GM13977 (cell line): ENCODE measurements around the gene NSF.

Source experiments
- DNase-seq: peaks from one replicate; pipeline ENCODE4 v3.0.0; 2012; ENCODE audit warnings: low spot score
- in situ Hi-C: fragments of 300-500 bp; cut with MboI; formaldehyde crosslinking; loops from one replicate; pipeline ENCODE4 v1.12.0; 2022; ENCODE audit warnings: low sequenced_read_pairs, low pct_unique_long_range_greater_than_20kb, mixed read lengths, inconsistent platforms; ENCODE audit not compliant: unreplicated experiment
- TF ChIP-seq, protein P1 (sequence below): IDR thresholded peaks from 2 replicates; pipeline ENCODE4 v1.5.1; 2012; ENCODE audit warnings: mild to moderate bottlenecking, control low read depth; ENCODE audit not compliant: insufficient read depth; ENCODE audit errors: extremely low read depth, missing control alignments

The NSF gene

DNA sequence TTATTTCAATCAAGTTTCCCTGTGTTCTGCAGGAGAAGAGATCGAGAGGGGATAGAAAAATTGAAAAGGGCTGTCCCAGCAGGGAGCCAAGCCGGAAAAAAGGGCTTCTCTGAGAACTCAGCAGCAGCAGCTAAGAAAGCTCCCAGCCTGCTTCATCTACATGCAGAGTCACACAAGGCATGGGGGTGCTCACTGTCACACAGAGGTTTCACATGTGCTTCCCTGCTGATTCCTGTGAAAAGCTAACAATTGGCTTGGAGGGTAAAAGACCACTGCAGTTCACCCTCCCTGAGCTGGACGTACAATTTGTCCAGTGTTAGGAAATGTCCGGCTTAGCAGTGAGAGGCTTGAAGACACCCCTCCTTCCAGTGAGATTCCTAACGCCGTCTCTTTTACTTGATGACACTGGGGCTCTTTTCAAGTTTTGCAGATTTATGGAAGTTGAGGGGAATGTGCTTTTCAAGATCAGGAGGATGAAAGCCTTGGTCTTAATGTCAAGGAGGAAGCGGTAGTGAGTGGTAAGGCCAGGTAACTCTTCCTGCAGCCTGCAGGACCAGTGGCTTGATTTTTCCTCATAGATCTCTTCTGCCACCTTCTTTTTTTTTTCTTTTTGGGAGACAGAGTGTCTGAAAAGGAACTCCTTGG is 142.4 kb downstream of the NSF start:
- in situ Hi-C loops = no loop called here

DNA sequence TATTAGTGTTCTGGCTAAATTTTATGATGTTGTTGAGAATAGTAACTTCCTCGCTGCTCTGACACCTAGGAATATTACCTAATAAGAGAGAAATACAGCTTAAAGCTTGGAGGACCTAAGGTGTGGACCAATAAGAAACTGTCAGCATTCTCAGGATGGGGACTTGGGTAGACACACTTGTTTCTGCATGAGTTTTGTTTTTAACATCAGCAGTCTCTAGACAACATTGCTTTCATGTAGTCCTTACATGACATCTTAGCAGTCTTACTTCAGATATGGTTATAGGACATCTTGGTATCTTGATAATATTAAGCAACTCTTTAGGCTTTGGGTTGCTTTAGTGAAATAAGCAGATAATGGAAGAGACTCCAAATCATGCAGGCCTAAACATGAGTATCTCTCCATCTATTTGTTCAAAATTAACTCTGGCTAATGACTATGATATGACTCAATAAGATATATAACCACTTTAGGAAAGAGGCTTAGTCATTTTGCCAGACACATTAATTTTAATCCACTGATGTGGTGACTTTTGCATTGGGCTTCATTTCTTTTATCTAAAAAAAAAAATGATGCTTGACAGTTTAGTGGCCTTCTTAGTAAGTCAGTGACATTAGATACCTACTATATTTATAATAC is 143.5 kb downstream of the NSF start:
- DNase-seq = no peak
- TF ChIP-seq, protein P1, sequence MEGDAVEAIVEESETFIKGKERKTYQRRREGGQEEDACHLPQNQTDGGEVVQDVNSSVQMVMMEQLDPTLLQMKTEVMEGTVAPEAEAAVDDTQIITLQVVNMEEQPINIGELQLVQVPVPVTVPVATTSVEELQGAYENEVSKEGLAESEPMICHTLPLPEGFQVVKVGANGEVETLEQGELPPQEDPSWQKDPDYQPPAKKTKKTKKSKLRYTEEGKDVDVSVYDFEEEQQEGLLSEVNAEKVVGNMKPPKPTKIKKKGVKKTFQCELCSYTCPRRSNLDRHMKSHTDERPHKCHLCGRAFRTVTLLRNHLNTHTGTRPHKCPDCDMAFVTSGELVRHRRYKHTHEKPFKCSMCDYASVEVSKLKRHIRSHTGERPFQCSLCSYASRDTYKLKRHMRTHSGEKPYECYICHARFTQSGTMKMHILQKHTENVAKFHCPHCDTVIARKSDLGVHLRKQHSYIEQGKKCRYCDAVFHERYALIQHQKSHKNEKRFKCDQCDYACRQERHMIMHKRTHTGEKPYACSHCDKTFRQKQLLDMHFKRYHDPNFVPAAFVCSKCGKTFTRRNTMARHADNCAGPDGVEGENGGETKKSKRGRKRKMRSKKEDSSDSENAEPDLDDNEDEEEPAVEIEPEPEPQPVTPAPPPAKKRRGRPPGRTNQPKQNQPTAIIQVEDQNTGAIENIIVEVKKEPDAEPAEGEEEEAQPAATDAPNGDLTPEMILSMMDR = no peak
- in situ Hi-C loops = no loop called here

More for the DNA sequence above, 142.4 kb downstream of the NSF start:
- DNase-seq = no peak
- TF ChIP-seq, protein P1 = no peak

DNA sequence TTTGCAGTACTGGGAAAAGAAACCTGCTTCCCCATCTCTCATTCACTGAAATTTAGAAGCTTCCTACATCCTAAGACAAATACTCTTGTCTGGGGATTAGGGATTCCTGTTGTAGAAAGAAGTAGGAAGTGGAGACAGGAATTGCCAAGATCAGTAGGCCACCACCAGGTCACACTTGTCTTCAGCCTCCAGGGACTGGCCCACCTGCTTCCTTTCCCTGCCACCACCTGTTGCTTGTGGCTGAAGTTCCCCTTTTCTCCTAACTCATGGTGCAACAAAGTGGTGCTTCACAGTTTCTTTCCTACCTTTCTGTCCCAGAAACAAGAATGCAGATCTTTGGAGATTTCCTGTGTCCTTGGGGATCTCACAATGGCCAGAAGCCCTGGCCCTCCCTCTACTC is 145.6 kb downstream of the NSF start:
- in situ Hi-C loops = no loop called here
- DNase-seq = no peak

DNA sequence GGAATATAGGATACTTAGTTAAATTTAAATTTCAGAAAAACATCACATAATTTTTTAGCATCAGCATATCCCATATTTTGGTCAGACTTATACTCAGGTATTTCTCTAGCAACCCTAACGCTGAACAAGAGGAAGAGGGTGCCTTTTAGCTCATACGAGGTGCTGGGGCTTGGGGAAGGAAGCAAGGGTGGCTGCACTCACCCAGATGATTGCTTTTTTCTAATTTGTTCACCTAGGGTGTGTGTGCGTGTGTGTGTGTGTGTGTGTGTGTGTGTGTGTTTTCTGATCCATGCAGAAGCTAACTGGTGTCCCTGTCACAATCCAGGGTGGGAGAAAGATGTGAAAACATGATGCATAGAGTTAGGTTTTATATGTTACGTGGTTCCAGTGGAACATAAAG is 146.9 kb downstream of the NSF start:
- TF ChIP-seq, protein P1 = no peak
- in situ Hi-C loops = no loop called here

More for the DNA sequence above, 145.6 kb downstream of the NSF start:
- TF ChIP-seq, protein P1 = no peak

DNA sequence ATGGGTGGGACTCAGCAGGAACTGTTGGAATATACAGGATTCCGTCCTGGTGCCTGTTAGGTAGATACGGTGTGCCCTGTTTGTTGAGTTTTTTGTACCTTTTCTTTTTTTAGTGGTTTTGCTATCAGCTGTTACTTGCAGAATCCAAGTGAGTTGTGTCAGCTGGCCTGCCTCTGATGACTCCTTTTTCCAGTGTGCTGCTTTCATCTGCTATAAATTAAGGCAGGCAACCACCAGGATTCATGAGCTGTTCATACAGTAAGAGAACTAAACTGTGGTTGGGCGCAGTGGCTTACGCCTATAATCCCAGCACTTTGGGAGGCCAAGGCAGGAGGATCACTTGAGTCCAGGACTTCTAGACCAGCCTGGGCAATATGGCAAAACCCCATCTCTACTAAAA is 148.1 kb downstream of the NSF start:
- no peak for DNase-seq

More for the DNA sequence above, 146.9 kb downstream of the NSF start:
- no peak for DNase-seq

DNA sequence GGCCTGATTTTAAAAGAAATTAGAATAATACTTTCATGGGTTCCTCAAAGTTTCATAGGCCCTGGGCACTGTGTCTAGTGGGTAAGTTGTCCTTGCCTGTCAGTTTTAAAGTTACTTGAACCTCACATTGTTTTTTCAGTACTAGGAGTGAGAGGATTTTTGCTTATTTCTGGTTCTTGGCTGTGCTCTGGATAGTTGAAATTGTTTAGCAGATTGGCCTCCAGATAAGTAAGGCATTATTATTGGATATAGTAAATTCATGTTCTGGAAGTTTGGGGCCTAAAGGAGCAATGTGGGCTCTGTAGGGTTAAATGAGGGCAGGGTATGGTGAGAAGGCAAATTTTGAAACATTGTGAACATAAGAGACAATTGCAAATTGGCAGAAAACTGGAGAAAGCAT is 149.5 kb downstream of the NSF start:
- TF ChIP-seq, protein P1 = no peak
- in situ Hi-C loops = no loop called here

More for the DNA sequence above, 148.1 kb downstream of the NSF start:
- TF ChIP-seq, protein P1 = no peak
- in situ Hi-C loops = no loop called here

More for the DNA sequence above, 149.5 kb downstream of the NSF start:
- no peak for DNase-seq
